Muscle layer of duodenum (tissue), 2 donors: ENCODE results near the gene SLC6A9.

Source experiments
- H3K27ac ChIP-seq: one replicate; pipeline ENCODE4 v1.7.0; 2013; ENCODE audit warnings: mild to moderate bottlenecking, low read length
- H3K27me3 ChIP-seq: one replicate; pipeline ENCODE4 v1.7.0; 2013; ENCODE audit warnings: low read depth, mild to moderate bottlenecking, control low read depth, low read length
- H3K36me3 ChIP-seq, 2 donors: one replicate each; pipeline ENCODE4 v1.7.0; 2013; ENCODE audit warnings: low read length in 2 of 2, control low read depth in 1 of 2, mild to moderate bottlenecking in 1 of 2; ENCODE audit not compliant: insufficient read depth in 2 of 2, control insufficient read depth in 1 of 2
- H3K4me1 ChIP-seq, 2 donors: one replicate each; pipeline ENCODE4 v1.7.0; 2013; ENCODE audit warnings: low read length in 2 of 2, mild to moderate bottlenecking in 2 of 2, control low read depth in 1 of 2, moderate library complexity in 1 of 2; ENCODE audit not compliant: insufficient read depth in 2 of 2, control insufficient read depth in 1 of 2
- H3K4me3 ChIP-seq, 2 donors: one replicate each; pipeline ENCODE4 v1.7.0; 2013; ENCODE audit warnings: low read length in 2 of 2, low read depth in 1 of 2, mild to moderate bottlenecking in 1 of 2
- H3K9me3 ChIP-seq, 2 donors: one replicate each; pipeline ENCODE4 v1.7.0; 2013; ENCODE audit warnings: low read length in 2 of 2, control low read depth in 1 of 2, mild to moderate bottlenecking in 1 of 2; ENCODE audit not compliant: control insufficient read depth in 1 of 2
- donor health status: healthy.

The SLC6A9 gene

DNA sequence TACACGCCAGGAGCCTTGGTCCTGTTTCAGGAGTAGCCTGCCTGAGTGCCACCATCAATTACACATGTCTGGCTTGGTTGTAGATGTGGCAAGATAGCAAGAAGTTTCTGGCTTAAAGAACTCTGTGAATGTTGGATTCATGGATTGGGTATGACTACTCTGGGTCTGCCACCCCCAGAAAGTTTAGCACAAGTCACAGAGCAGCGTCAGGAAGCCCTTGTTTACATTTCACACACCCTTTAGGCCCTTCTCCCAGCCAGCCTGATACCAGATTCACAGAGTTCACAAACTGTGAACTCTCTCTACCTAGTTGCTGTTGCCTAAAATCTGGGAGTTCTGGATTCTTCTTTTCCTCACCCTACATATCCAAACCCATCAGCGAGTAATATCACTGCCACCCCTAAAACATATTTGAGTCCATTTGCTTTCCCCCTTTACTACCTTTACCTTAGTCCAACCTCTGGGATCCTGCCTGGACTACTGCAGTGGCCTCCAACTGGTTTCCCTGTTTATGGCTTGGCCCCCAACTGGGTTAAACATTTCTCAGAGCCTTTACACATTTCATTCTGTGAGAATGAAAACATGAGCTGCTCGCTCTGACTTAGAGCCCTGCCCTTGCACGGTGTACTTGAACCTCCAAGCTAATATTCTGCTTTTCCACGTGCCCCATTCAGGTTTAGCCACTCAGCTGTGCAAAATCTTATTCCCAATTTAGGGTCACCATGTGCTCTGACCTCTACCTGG, 43.9 kb downstream of the SLC6A9 start:
- Histone ChIP-seq H3K27ac (no peak overlapping the region), H3K27me3 (no peaks in the 10 kb centered on the region), H3K4me3 (no peak overlapping the region), H3K4me1 (peaks cover 0 to 8% of the 10 kb centered on the region in 2 donors), H3K36me3 (peaks cover 0 to 9% of the 10 kb centered on the region in 2 donors), H3K9me3 (no peaks in the 10 kb centered on the region)

GRCh38 chr1:43986712-43987111, 44.5 kb downstream of the SLC6A9 start:
- Histone ChIP-seq H3K27me3 (no peaks in the 10 kb centered on the region), H3K36me3 (peaks cover 0 to 9% of the 10 kb centered on the region in 2 donors), H3K4me1 (peaks cover 0 to 8% of the 10 kb centered on the region in 2 donors), H3K27ac (no peak overlapping the region), H3K9me3 (no peaks in the 10 kb centered on the region), H3K4me3 (no peak overlapping the region)

GRCh38 chr1:43985984-43986595, 45.2 kb downstream of the SLC6A9 start:
- Histone ChIP-seq H3K27me3 (no peaks in the 10 kb centered on the region), H3K27ac (no peak overlapping the region), H3K36me3 (peaks cover 0 to 9% of the 10 kb centered on the region in 2 donors), H3K4me3 (no peak overlapping the region), H3K4me1 (peaks cover 0 to 6% of the 10 kb centered on the region in 2 donors), H3K9me3 (no peaks in the 10 kb centered on the region)

- H3K4me3 ChIP-seq: no peak overlapping the region
- peaks cover 0 to 9% of the 10 kb centered on the region in 2 donors for H3K36me3 ChIP-seq
- H3K27me3 ChIP-seq: no peaks in the 10 kb centered on the region
- H3K27ac ChIP-seq: no peak overlapping the region
- peaks cover 4 to 8% of the 10 kb centered on the region in 2 donors for H3K4me1 ChIP-seq
- H3K9me3 ChIP-seq: no peaks in the 10 kb centered on the region
These were observed 46.4 kb downstream of the SLC6A9 start for GRCh38 chr1:43984855-43985254.

DNA sequence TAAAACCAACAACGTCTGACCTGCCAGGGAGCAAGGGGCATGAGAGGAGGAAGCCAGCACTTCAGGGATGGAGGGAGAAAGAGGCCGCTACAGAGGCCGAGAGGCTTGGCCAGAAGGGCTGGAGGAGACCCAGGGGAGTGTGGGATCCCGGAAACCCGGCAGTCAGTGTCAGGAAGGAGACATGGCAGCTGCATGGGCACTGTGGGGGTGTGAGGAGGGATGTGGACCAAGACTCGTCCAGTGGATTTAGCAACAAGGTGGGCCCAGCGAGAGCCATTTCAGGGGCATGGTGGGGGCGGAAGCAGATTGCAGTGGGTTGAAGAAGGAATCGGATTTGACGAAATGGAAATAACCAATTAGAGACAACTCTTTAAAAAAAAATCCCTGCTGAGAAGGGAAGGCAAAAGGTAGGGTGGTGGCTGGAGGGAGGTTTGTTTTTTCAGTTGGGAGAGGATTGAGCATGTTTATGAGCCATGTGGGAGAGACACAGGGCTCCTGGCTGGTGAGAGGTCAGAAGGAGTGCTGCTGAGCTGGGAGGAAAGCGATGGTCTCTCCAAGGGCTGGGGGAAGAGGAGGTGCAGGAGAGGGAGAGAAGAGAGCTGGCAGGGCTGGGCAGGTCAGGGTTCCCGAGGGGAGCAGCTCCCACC, 47.9 kb downstream of the SLC6A9 start:
- peaks cover 8 to 9% of the 10 kb centered on the region in 2 donors for H3K4me1 ChIP-seq
- peaks cover 0 to 9% of the 10 kb centered on the region in 2 donors for H3K36me3 ChIP-seq
- no peak overlapping the region for H3K4me3 ChIP-seq
- no peaks in the 10 kb centered on the region for H3K9me3 ChIP-seq
- no peak overlapping the region for H3K27ac ChIP-seq
- H3K27me3 ChIP-seq: no peaks in the 10 kb centered on the region

GRCh38 chr1:43982808-43983207, 48.5 kb downstream of the SLC6A9 start:
- no peaks in the 10 kb centered on the region for H3K9me3 ChIP-seq
- no peak overlapping the region for H3K27ac ChIP-seq
- no peaks in the 10 kb centered on the region for H3K27me3 ChIP-seq
- H3K4me1 ChIP-seq: peaks cover 8 to 13% of the 10 kb centered on the region in 2 donors
- H3K36me3 ChIP-seq: peaks cover under 1 to 9% of the 10 kb centered on the region in 2 donors
- H3K4me3 ChIP-seq: no peak overlapping the region

- Histone ChIP-seq H3K27ac (no peak overlapping the region), H3K4me3 (no peak overlapping the region), H3K9me3 (no peaks in the 10 kb centered on the region), H3K4me1 (peaks cover 8 to 17% of the 10 kb centered on the region in 2 donors), H3K36me3 (peaks cover 6 to 9% of the 10 kb centered on the region in 2 donors), H3K27me3 (no peaks in the 10 kb centered on the region)
These were observed 49.0 kb downstream of the SLC6A9 start for GRCh38 chr1:43982241-43982640.

- no peak overlapping the region for H3K27ac ChIP-seq
These were observed 49.6 kb downstream of the SLC6A9 start for GRCh38 chr1:43981636-43982035.

DNA sequence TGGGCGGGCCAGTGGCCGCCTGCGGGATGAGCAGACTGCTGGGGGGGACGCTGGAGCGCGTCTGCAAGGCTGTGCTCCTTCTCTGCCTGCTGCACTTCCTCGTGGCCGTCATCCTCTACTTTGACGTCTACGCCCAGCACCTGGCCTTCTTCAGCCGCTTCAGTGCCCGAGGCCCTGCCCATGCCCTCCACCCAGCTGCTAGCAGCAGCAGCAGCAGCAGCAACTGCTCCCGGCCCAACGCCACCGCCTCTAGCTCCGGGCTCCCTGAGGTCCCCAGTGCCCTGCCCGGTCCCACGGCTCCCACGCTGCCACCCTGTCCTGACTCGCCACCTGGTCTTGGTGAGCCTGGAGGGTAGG, 50.1 kb downstream of the SLC6A9 start:
- Histone ChIP-seq H3K27ac (no peak overlapping the region), H3K4me3 (no peak overlapping the region), H3K36me3 (peaks cover 17% of the 10 kb centered on the region in 2 donors), H3K4me1 (peaks cover 8 to 28% of the 10 kb centered on the region in 2 donors), H3K27me3 (no peaks in the 10 kb centered on the region), H3K9me3 (no peaks in the 10 kb centered on the region)

More at GRCh38 chr1:43981636-43982035, 49.6 kb downstream of the SLC6A9 start:
- Histone ChIP-seq H3K4me3 (no peak overlapping the region), H3K36me3 (peaks cover 11 to 15% of the 10 kb centered on the region in 2 donors), H3K9me3 (no peaks in the 10 kb centered on the region), H3K27me3 (no peaks in the 10 kb centered on the region), H3K4me1 (peaks cover 8 to 23% of the 10 kb centered on the region in 2 donors)

DNA sequence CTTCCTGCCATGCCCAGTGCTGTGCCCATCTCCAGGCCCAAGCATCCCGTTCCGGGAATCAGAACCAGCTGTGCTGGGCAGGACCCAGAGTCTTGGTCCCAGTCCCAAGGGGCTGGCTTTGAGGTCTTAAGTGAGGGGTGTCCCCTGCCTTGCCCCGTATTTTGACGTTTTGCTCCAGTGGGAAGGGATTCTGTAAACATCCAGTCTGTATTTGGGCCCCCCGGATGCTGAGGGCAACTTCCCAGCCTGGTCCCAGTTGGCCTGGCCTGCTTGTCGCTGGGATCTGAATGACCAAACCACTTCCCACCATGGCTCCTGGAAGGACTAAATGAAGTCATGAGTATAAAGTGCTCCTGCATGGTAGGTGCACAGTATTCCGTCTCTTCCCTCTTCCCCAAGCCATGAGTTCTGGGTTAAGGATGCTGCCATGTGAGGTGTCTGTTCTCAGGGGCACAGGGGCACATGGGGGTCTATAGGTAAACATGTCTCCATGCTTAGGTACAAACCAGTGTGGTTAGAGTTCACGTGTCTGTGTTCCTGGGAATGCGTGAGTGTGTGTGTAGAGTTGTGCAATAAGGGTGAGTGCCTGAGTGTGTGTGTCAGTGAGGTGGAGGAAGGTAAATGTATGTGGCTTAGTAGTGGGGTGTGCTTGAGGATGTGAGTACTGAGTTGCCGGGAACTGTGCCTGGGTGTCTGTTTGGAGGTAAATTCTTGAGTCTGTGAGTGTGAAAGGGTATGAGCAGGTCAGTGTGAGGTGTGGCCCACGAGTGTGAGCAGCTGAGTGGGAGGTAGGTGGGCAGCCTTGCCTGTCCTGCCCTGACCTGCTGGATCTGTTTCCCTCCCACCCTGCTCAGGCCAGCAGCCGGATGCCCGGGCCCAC, 50.8 kb downstream of the SLC6A9 start:
- Histone ChIP-seq H3K9me3 (no peaks in the 10 kb centered on the region), H3K4me1 (peaks cover 8 to 34% of the 10 kb centered on the region in 2 donors), H3K27me3 (no peaks in the 10 kb centered on the region), H3K36me3 (peaks cover 11 to 17% of the 10 kb centered on the region in 2 donors), H3K4me3 (peak overlapping the region; percentile 55 to 70), H3K27ac (no peak overlapping the region)
